WTC11 (cell line): ENCODE results near the gene VASH1. TPM values are rescaled to one million over a fixed set of nuclear protein-coding genes. Genes with fewer than 3 reads are reported as not detected.

Experiments
- ATAC-seq: fragments of 200-7000 bp; cut with Tn5 transposase; 2 replicates; pipeline ENCODE4 v1.10.0; 2021; ENCODE audit warnings: mild to moderate bottlenecking, moderate library complexity
- CTCF ChIA-PET: fragments of 300-600 bp; sonication (Branson Sonifier 250); formaldehyde crosslinking; loops from one replicate; lab custom pipeline; 2021; ENCODE audit warnings: antibody characterized with exemption; lab: Charles Lee
- POLR2A ChIA-PET: fragments of 350-600 bp; sonication (Branson Sonifier 250); formaldehyde crosslinking; loops from one replicate; lab custom pipeline; 2021; ENCODE audit warnings: antibody characterized with exemption; lab: Charles Lee
- DNase-seq: peaks from one replicate; pipeline ENCODE4 v3.0.0; 2021; ENCODE audit warnings: low spot score
- H3K27ac Mint-ChIP-seq: 2 replicates; pipeline ENCODE4 v1.8.0; 2021; ENCODE audit warnings: mixed read lengths
- H3K27me3 Mint-ChIP-seq: 2 replicates; pipeline ENCODE4 v1.8.0; 2021; ENCODE audit warnings: low read depth, mild to moderate bottlenecking, moderate library complexity, mixed read lengths
- H3K36me3 Mint-ChIP-seq: 2 replicates; pipeline ENCODE4 v1.8.0; 2021; ENCODE audit warnings: mixed read lengths
- H3K4me1 Mint-ChIP-seq: 2 replicates; pipeline ENCODE4 v1.8.0; 2022; ENCODE audit warnings: mixed read lengths
- H3K4me3 Mint-ChIP-seq: 2 replicates; pipeline ENCODE4 v1.8.0; 2021; ENCODE audit warnings: mild to moderate bottlenecking, moderate library complexity, mixed read lengths
- H3K9me3 Mint-ChIP-seq: 2 replicates; pipeline ENCODE4 v1.8.0; 2021; ENCODE audit warnings: mixed read lengths
- AR ChIP-seq: fragments of 250-450 bp; sonication (Bioruptor Pico); IDR thresholded peaks from 2 replicates; pipeline ENCODE4 v1.9.0; 2021; ENCODE audit warnings: mild to moderate bottlenecking
- ATF1 ChIP-seq: sonication (generic); formaldehyde crosslinking; IDR thresholded peaks from 2 replicates; pipeline ENCODE4 v1.8.1; 2023; ENCODE audit warnings: mild to moderate bottlenecking, moderate library complexity, missing genetic modification reagents
- CBFB ChIP-seq: sonication (generic); formaldehyde crosslinking; IDR thresholded peaks from 2 replicates; pipeline ENCODE4 v1.8.1; 2022; ENCODE audit warnings: mild to moderate bottlenecking, low read depth, missing genetic modification reagents
- ERG ChIP-seq: fragments of 250-450 bp; sonication (Bioruptor Pico); IDR thresholded peaks from 2 replicates; pipeline ENCODE4 v1.8.0; 2021; ENCODE audit warnings: mild to moderate bottlenecking
- ESRRA ChIP-seq: sonication (generic); formaldehyde crosslinking; IDR thresholded peaks from 2 replicates; pipeline ENCODE4 v1.8.1; 2022; ENCODE audit warnings: mild to moderate bottlenecking, missing genetic modification reagents, borderline replicate concordance
- ETV6 ChIP-seq: sonication (generic); formaldehyde crosslinking; IDR thresholded peaks from 2 replicates; pipeline ENCODE4 v1.8.1; 2022; ENCODE audit warnings: mild to moderate bottlenecking, missing genetic modification reagents
- FOXK1 ChIP-seq: sonication (generic); formaldehyde crosslinking; IDR thresholded peaks from 2 replicates; pipeline ENCODE4 v1.8.0; 2022; ENCODE audit warnings: mild to moderate bottlenecking, moderate library complexity, missing genetic modification reagents
- GRHL2 ChIP-seq: fragments of 250-450 bp; sonication (Bioruptor Pico); IDR thresholded peaks from 2 replicates; pipeline ENCODE4 v1.8.0; 2022; ENCODE audit warnings: mild to moderate bottlenecking, moderate library complexity; ENCODE audit not compliant: insufficient replicate concordance, severe bottlenecking
- IRF1 ChIP-seq: sonication (generic); formaldehyde crosslinking; IDR thresholded peaks from 2 replicates; pipeline ENCODE4 v1.8.0; 2023; ENCODE audit warnings: missing genetic modification reagents
- IRF2 ChIP-seq: sonication (generic); formaldehyde crosslinking; IDR thresholded peaks from 2 replicates; pipeline ENCODE4 v1.8.0; 2022; ENCODE audit warnings: low read depth, missing genetic modification reagents, borderline replicate concordance
- JUN ChIP-seq: sonication (generic); formaldehyde crosslinking; IDR thresholded peaks from 2 replicates; pipeline ENCODE4 v1.8.0; 2023; ENCODE audit warnings: mild to moderate bottlenecking, missing genetic modification reagents
- NR1H2 ChIP-seq: sonication (generic); formaldehyde crosslinking; IDR thresholded peaks from 2 replicates; pipeline ENCODE4 v1.9.0; 2021; ENCODE audit warnings: mild to moderate bottlenecking, moderate library complexity, missing genetic modification reagents
- OVOL2 ChIP-seq: fragments of 250-450 bp; sonication (Bioruptor Pico); IDR thresholded peaks from 2 replicates; pipeline ENCODE4 v1.9.0; 2021; ENCODE audit warnings: mild to moderate bottlenecking, borderline replicate concordance
- SMAD3 ChIP-seq: sonication (generic); formaldehyde crosslinking; IDR thresholded peaks from 2 replicates; pipeline ENCODE4 v1.8.0; 2022; ENCODE audit warnings: missing genetic modification reagents, mild to moderate bottlenecking, borderline replicate concordance
- TEAD4 ChIP-seq: sonication (generic); formaldehyde crosslinking; IDR thresholded peaks from 2 replicates; pipeline ENCODE4 v1.8.0; 2022; ENCODE audit warnings: mild to moderate bottlenecking, missing genetic modification reagents
- ZMAT4 ChIP-seq: fragments of 250-450 bp; sonication (Bioruptor Pico); IDR thresholded peaks from 2 replicates; pipeline ENCODE4 v1.9.0; 2021; ENCODE audit warnings: mild to moderate bottlenecking
- ZNF263 ChIP-seq: sonication (generic); formaldehyde crosslinking; IDR thresholded peaks from 2 replicates; pipeline ENCODE4 v1.8.1; 2022; ENCODE audit warnings: low read depth, mild to moderate bottlenecking, moderate library complexity, missing genetic modification reagents
- ZNF423 ChIP-seq: fragments of 250-450 bp; sonication (Bioruptor Pico); IDR thresholded peaks from 2 replicates; pipeline ENCODE4 v2.1.2; 2022; ENCODE audit warnings: mild to moderate bottlenecking, moderate library complexity
- ZNF425 ChIP-seq: fragments of 250-450 bp; sonication (Bioruptor Pico); conservative IDR thresholded peaks from 2 replicates; pipeline ENCODE4 v1.9.0; 2021; ENCODE audit warnings: mild to moderate bottlenecking
- ZNF532 ChIP-seq: fragments of 250-450 bp; sonication (Bioruptor Pico); IDR thresholded peaks from 2 replicates; pipeline ENCODE4 v1.9.0; 2021; ENCODE audit warnings: mild to moderate bottlenecking, borderline replicate concordance
- total RNA-seq: library from RNA; stranded (reverse); gene quantifications from 3 replicates; pipeline ENCODE4 v1.2.3, GENCODE V29; 2021
- TF ChIP-seq, protein P1 (sequence below): sonication (generic); formaldehyde crosslinking; IDR thresholded peaks from 2 replicates; pipeline ENCODE4 v1.8.1; 2023; ENCODE audit warnings: mild to moderate bottlenecking, missing genetic modification reagents

The VASH1 gene
- total RNA-seq, 1 experiment from 2014 or later: 7.2 TPM

GRCh38 chr14:76719666-76720065 lies 41.6 kb upstream of the VASH1 start:
- ATAC-seq: no peak
- no peak overlapping the region for H3K4me3 Mint-ChIP-seq
- no peaks in the 10 kb centered on the region for H3K36me3 Mint-ChIP-seq
- peaks cover 2% of the 10 kb centered on the region; the same call in 1 of the 2 replicates for H3K27me3 Mint-ChIP-seq
- no peak for TF ChIP-seq OVOL2 (CRISPR knock-in tag)
- no peak for TF ChIP-seq FOXK1 (CRISPR knock-in tag)
- no peak for TF ChIP-seq JUN (CRISPR knock-in tag)
- TF ChIP-seq ETV6 (CRISPR knock-in tag): no peak
- TF ChIP-seq ERG (CRISPR knock-in tag): no peak
- TF ChIP-seq ZNF425 (CRISPR knock-in tag): no peak
- no peak for TF ChIP-seq IRF1 (CRISPR knock-in tag)
- no peak for TF ChIP-seq CBFB
- TF ChIP-seq TEAD4 (CRISPR knock-in tag): no peak
- TF ChIP-seq GRHL2 (CRISPR knock-in tag): no peak
- no peak for TF ChIP-seq AR (CRISPR knock-in tag)
- TF ChIP-seq NR1H2 (CRISPR knock-in tag): no peak
- no peak for TF ChIP-seq ATF1 (CRISPR knock-in tag)
- TF ChIP-seq ZMAT4 (CRISPR knock-in tag): no peak
- no peak for TF ChIP-seq SMAD3 (CRISPR knock-in tag)
- TF ChIP-seq, protein P1, sequence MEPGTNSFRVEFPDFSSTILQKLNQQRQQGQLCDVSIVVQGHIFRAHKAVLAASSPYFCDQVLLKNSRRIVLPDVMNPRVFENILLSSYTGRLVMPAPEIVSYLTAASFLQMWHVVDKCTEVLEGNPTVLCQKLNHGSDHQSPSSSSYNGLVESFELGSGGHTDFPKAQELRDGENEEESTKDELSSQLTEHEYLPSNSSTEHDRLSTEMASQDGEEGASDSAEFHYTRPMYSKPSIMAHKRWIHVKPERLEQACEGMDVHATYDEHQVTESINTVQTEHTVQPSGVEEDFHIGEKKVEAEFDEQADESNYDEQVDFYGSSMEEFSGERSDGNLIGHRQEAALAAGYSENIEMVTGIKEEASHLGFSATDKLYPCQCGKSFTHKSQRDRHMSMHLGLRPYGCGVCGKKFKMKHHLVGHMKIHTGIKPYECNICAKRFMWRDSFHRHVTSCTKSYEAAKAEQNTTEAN (CRISPR knock-in tag): no peak
- TF ChIP-seq, all 79 proteins: peak for 0
- POLR2A ChIA-PET: no interaction called here
- H3K27ac Mint-ChIP-seq: no peak overlapping the region
- H3K4me1 Mint-ChIP-seq: peaks cover 14% of the 10 kb centered on the region
- peaks cover 10% of the 10 kb centered on the region; the same call in 1 of the 2 replicates for H3K9me3 Mint-ChIP-seq
- CTCF ChIA-PET: interaction anchor here (0.8 to 2.8 kb wide), 5 partner anchors 9 to 153 kb away, joined by 3 to 24 read pairs (median 3); no protein-coding TSS in a partner anchor
- DNase-seq: no peak

- CTCF ChIA-PET: interaction anchor here (0.8 to 2.8 kb wide), 5 partner anchors 10 to 152 kb away, joined by 3 to 24 read pairs (median 3); no protein-coding TSS in a partner anchor
- no peak overlapping the region for H3K4me3 Mint-ChIP-seq
- peaks cover 21% of the 10 kb centered on the region for H3K4me1 Mint-ChIP-seq
- ATAC-seq: peak; percentile 97
- H3K27me3 Mint-ChIP-seq: peaks cover 2% of the 10 kb centered on the region; the same call in 1 of the 2 replicates
- POLR2A ChIA-PET: no interaction called here
- DNase-seq: peak; percentile 51
- H3K27ac Mint-ChIP-seq: no peak overlapping the region
- peaks cover 10% of the 10 kb centered on the region; the same call in 1 of the 2 replicates for H3K9me3 Mint-ChIP-seq
- H3K36me3 Mint-ChIP-seq: no peaks in the 10 kb centered on the region
- TF ChIP-seq ZNF532 (CRISPR knock-in tag) (no peak), ZNF263 (CRISPR knock-in tag) (peak; percentile 73; the same call in 1 of the 2 replicates), ETV6 (CRISPR knock-in tag) (peak; percentile 63; the same call in 1 of the 2 replicates), ZNF423 (CRISPR knock-in tag) (no peak), IRF2 (CRISPR knock-in tag) (no peak), ESRRA (CRISPR knock-in tag) (peak; percentile 95)
These were observed 40.9 kb upstream of the VASH1 start for GRCh38 chr14:76720382-76720813.
